Activated CD8-positive, alpha-beta memory T cell treated with anti-CD3 and anti-CD28 coated beads, Interleukin-2, amount 50 U/mL, for 4 hours (primary cell): ENCODE measurements around the gene SLTM.
"Not testable (repeated sequence)": the region's sequence is repeated elsewhere in the genome, so short reads cannot be mapped to it uniquely, and the experiment has no call there.

Experiments
- DNase-seq: peaks from one replicate; pipeline ENCODE4 v3.0.0-alpha.2; 2020

SLTM gene

DNA sequence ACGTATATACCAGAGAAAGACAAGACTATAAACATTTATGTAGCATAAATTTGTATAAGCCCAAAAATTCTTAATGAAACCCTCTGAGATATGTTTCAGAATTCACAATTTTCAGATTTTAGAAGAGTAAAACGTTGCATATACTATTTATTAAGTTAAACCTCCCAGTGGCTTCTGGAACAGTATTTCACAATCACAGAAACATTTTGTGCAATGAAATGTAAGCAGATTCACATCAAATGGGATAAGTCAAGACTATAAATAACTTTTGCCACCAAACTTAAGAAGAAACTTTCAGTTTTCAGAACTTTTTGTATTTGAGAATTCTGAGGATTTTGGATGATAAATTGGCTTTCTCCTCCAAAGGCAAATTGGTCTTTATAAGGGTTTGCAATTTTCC is 9.2 kb downstream of the SLTM start:
- no peak for DNase-seq

DNA sequence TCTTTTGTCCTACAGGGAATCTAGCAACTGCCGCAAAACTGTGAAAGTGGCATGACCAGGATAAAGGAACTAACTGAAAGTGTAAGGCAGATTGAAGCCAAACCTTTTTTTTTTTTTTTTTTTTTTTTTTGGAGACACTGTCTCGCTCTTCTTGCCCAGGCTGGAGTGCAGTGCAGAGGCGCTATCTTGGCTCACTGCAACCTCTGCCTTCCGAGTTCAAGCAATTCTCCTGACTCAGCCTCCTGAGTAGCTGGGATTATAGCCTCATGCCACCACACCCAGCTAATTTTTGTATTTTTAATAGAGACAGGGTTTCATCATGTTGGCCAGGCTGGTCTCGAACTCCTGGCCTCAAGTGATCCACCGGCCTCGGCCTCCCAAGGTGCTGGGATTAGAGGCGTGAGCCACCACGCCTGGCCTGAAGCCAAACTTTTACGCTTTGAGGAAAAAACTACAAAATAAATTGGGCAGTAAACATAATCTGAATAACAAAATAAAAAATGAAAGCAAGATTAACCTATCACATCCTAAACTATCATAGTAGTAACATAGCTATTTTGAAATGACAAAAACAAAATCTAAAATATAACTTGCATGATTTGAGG is 9.7 kb downstream of the SLTM start:
- DNase-seq = no peak

DNA sequence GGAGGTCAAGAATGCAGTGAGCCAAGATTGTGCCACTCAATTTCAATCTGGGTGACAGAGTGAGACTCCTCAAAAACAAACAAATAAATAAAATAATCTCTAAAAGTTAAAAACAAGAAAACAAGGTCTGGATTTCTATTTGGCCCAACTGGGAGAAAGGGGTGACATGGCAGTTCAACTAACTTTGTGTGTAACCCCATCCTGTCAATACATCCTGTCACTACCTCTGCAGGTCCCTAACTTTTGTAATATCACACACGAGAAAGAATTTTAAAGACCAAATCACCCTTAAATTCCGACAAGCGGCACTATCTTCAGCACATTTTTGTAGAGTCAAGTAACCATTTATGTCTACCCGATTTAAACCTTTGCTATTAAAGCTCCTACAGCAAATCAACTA is 10.2 kb downstream of the SLTM start:
- DNase-seq = no peak

DNA sequence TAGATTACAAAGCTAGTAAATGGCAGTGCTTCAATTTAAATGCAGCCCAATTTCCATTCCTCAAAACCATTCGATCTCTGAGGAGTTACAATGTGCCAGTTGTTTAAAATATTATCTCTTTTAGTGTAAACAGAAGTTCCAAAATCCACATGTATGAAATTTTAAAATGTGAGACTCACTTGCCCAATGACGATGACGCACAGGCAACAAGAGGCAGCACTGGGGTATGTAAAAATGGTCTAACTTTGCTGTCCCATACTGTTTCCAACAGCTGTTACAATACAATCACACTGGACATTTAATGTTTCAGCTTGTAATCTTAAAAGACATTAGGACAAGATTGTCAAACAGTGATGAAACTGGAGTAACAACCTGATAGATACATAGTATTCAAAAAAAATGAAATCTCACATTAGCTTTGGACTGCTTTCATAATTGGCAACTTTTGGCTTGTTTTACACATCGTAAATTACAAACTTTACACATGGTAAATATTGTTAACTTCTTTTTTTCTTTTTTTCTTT is 12.2 kb downstream of the SLTM start:
- DNase-seq = no peak

DNA sequence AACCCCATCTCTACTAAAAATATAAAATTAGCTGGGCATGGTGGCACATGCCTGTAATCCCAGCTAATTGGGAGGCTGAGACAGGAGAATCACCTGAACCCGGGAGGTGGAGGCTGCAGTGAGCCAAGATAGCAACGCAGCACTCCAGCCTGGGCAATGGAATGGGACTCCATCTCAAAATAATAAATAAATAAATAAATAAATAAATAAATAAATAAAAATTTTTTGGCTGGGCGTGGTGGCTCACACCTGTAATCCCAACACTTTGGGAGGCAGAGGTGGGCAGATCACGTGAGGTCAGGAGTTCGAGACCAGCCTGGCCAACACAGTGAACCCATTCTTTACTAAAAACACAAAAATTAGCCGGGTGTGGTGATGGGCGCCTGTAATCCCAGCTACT is 13.0 kb downstream of the SLTM start:
- not testable (repeated sequence) for DNase-seq

DNA sequence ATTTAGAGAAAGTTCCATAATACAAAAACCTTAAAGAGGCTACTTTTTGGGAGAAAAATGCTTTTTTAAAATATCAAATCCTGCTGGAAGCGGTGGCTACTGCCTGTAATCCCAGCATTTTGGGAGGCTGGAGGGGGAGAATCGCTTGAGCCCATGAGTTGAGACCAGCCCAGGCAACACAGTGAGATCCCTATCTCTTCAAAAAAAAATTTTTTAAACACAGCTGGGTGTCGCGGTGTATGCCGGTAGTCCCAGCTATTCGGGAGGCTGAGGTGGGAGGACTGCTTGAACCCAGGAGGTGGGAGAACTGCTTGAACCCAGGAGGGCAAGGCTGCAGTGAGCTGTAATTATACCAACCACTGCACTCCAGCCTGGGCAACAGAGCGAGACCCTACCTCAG is 14.2 kb downstream of the SLTM start:
- DNase-seq = no peak

DNA sequence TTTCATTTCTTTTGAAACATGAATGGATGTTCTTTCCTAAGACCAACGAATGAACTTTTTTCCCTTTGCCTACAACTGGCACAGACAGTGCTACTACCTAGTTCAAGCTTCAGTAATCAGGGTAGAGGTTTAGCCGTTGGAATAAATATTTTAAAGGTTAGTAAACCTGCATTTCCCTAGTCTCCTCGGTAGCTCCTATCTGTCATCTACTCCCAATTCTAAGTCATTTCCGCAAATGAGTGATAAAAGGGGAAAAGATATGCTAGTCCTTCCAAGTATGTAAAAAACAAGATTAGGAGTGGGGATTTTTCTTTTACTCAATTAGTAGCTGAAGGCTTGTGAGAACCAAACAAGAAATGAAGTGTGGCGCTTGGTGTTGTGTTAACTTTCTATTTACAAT is 15.2 kb downstream of the SLTM start:
- DNase-seq = no peak

DNA sequence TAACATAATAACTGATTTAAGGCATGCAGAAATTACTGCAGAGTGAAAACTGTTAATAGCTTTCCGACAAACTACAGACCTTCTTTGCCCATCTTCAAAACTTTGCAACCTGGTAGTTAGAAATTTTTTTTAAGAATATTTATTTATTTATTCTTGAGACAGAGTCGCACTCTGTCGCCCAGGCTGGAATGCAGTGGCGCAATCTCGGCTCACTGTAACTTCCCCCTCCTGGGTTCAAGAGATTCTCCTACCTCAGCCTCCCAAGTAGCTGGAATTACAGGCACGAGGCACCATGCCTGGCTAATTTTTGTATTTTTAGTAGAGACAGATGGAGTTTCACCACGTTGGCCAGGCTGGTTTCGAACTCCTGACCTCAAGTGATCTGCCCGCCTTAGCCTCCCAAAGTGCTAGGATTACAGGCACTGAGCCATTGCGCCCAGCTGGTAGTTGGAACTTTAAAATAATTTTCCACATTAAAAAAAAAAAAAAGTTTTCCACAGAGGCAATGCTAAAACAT is 15.8 kb downstream of the SLTM start:
- not testable (repeated sequence) for DNase-seq

DNA sequence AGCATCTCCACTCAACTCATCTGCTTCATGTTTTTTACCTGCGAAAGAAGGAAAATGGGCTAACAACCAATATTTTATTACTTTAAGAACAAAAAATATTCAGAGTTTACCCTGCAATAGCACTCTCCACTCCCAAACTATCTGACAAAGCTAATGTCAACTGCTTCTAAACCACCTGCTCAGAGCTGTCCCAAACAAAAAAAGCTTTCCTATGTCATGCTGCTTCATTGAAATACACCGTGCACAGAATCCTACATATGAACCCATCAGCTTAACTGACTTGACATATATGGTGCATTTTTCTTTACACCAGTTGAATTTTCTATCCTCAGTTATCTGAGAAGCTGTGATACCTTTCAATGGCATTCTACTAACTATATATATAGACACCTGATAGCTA is 16.5 kb downstream of the SLTM start:
- no peak for DNase-seq

DNA sequence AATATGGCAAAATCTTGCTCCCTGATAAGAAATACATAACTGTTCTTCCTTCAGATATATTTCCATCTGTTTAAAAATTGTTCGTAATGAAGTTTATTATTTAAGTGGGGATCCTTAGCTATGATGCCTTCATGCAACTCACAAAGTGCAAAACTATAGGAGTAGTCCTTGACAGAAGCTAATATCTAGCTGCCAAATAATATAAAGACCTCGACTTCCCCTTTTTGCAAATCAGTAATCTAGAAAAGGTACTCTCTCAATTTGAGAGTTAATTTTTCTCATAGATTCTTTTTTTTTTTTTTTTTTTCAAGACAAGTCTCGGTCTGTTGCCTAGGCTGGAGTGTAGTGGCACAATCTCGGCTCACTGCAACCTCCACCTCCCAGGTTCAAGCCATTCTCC is 23.0 kb downstream of the SLTM start:
- DNase-seq = no peak

DNA sequence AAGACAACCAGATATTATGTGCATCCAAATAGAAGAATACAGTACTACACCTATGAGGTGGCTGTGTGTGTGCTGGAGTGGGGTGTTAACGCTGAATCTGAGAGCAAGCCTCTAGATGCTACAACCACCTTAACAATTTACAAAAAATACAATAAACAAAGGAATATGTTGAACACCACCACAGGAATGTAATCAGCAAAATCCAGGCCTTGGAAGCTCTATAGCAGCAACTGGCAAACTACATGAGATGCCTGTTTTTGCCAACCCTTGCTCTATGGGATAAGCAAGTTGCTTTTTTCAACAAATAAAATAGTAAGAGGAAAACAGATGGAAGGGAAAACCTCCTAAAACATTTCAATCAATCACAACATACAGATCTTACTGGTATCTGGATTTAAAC is 23.9 kb downstream of the SLTM start:
- DNase-seq = no peak

DNA sequence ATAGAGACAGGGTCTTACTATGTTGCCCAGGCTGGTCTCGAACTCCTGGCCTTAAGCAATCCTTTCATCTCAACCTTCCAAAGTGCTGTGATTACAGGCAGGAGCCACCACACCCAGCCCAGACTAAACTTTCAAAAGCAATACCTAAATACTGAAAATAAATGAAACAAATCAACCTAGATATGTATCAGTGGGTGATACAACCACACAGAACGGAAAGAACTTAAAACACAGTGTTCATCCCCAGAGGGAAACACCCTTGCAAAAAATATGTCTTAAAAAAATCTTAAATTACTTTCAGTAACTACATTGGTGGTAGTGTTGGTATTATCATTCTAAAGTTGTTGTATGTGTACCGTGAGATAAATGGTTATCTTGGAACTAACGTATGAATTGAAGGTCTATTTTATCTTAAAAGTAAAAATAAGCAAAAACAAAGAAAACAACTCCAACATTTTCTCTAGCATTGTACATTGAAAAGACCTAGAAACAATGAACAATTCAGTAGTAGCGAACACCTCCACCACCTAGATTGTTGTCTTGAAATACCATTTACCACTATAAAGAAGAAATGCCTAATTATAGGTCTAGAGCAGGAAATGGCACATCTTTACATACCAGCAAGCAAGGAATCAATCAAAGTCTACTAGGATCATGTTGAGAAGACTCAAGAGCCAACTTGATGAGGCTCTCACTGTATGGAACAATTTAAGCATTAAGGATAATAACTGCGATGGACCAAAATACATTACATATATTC is 24.7 kb downstream of the SLTM start:
- no peak for DNase-seq

DNA sequence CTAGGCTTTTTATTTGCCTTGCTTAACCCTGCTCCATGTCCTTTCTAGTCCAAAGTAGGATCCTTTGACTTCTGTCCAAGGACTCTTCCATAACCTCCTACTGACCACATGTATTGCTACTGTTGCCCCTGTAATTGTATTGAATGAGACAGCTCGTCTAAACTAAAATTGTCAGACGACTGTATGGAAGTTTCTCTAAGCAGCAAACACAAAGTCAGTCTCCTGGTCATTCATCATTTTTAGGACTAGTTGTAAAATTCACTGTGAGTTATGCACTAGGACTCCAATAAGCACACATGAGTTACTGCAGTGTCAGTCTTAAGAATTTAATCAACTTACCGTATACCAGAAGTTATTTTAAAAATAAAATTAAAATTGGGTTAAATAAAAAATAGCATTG is 32.8 kb downstream of the SLTM start:
- DNase-seq = no peak

DNA sequence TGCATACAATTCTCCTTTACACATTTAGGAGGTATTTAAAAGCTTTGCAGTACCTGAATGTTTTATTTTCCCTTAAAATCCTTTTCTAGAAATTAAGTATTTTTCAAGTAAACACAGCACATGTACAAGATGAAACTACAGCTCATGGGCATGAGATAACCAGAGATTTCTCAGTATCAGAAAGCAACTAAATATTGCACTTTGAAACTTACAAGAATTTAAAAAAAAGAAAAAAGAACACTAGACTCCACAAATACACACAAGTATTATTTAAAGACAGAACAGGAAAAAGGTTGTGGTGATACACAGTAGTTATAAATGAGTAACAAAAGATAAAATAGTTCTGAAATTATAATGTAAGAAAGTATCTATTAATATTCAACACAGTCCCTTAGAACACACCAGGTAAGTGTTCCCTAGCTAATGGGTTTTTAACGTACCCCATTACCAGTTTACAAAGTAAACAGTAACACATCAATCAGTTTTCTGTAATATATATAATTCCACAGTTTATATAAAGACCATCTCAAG is 35.3 kb downstream of the SLTM start:
- no peak for DNase-seq

DNA sequence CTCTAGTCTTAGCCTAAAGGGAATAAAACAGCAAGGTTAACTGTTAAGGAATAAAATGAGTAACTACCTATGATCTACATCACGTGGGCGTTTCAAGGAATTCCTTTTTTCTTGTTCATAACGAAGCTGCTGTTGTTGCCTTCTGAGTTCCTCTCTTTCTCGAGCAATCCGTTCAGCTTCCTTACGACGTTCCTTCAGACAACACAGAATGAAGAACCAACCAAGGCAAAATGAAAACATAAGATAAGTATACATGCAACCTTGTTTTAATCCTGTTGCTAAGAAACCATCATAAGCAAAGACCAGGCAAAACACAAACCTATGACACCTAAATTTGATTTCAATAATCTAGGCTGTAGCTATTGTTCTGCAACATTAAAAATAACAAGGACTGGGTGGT is 44.1 kb downstream of the SLTM start:
- no peak for DNase-seq

DNA sequence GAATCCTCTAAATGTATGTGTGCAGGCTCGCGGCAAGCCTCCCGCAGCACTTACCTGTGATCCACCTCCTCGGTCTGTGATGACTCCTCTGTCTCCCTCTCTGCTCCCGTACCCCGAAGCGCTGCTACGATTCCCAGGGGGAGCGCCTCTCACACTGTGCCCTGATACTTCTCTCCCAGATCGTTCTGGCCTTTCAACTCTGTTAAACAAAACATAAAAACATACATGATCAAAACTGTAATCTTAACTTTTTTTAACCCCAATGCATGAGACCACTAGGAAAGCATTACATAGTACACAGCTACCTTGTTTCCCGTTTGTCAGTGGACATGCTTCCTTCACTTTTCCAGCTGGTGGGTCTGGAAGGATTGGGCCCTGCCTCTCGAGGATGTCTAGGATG is 46.6 kb downstream of the SLTM start:
- no peak for DNase-seq

DNA sequence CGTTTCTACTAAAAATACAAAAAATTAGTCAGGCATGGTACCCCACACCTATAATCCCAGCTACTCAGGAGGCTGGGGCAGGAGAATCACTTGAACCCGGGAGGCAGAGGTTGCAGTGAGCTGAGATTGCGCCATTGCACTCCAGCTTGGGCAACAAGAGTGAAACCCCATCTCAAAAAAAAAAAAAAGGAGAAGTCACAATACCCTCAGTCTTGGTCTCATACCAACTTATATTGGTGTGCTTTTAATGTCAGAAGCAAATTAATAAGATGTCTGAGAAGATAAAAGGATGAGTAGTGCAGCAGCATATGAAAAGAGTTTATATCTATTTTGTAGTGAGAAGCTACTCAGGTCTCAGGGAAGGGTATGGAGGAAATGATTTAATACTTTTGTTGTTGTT is 49.6 kb downstream of the SLTM start:
- DNase-seq = not testable (repeated sequence)

DNA sequence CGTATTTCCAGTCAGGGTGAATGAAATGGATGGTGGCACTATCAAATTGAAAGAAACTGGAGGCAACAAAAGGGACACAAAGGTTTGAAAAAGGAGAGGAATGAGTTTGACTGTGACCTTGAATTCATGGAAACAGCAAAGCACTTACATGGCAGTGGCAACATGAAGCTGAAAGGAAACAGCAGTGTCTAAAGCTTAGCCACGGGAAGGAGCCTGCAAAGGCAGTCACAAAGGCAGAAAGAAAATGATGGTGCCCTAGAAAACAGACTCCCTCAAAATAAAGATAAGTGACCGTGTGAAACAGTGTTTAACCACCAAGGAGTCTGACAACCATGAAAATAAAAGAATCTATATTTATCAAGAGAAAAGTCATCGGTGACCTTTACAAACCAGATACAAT is 51.2 kb downstream of the SLTM start:
- DNase-seq = no peak

DNA sequence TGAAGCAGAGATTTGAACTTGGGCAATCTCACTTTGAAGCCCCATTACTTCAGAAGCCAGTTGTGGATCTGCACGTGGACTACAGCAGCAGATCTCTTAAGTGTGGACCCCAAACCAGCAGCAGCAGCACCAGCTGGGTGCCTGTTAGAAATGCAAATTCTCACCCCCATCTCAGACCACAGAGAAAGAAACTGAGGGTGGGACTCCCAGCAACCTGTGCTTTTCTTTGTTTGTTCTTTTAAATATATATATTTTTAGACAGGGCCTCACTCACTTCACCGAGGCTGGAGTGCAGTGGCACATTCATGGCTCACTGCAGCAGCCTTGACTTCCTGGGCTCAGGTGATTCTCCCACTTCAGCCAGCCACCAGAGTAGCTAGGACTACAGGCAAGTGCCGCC is 53.2 kb downstream of the SLTM start:
- DNase-seq = no peak

DNA sequence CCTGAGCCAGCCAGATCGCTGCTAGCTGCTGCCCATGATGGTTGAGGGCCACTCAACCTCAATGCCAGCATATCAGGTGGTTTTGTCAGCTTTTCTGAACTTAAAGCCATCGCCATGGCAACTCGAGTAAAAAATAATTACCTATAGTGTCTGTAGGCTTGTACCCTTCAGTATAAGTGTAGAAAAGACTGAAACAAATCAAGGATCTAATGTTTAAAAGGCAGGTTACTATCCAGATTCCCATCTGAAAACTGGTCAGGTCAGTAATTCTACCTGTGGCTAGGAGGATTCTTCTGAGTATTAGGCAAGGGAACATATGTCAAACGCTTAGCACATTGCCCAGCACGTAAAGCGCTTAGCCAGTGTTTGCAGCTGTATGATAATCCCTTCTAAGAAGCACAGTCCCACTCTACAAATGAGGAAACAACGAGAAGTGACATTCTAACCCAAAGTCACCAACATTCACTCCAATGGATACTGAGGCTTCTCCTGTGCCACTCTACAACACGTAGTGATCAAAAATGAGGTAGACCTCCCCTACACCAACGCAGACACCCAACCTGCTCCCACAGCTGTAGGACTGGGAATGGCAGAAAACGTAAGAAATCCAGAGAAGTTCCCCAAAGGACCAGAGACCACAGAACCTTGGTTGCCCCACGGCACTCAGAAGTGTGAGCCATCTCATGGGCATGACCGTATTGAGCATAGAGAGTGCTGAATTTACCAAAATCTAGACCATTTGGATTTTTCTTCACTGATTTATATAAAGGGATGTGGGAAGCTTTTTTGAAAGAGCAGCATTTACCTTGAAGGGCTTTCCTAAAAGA is 55.3 kb downstream of the SLTM start:
- DNase-seq = no peak

DNA sequence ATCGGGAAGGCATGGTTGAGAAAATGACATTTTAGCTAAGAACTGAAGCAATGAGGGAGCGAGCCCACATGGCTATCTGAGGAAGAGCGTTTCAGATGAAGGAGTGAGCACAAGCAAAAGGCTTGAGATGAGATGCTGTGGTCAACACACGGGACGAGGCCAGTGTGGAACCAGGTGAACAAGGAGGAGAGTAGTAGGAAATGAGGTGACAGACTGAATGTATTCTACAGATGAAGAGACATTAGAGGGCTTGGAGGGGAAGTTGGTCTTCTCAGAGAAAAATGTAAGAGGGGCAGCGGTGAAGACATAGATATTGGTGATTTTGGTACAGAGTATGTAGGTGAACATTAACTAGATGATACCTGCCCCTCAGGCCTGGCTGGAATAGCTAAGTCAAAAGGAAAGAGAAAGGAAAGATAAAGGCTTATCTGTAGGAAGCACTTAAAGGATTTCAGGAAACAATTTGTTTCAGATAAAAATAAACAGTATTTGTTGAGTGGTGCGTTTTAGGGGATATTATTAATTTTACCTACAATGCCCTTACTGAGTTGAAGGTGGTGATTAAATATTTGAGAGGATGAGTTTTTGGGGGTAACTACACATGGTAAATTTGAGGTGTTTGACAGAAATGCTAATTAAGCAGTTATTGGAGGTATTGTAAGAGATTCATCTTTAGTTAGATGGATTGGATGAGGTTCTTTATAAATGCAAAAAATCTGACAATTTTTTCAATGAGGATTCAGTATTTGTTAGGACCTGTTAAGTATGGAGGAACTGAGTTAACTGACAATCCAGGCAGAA is 57.0 kb downstream of the SLTM start:
- no peak for DNase-seq

DNA sequence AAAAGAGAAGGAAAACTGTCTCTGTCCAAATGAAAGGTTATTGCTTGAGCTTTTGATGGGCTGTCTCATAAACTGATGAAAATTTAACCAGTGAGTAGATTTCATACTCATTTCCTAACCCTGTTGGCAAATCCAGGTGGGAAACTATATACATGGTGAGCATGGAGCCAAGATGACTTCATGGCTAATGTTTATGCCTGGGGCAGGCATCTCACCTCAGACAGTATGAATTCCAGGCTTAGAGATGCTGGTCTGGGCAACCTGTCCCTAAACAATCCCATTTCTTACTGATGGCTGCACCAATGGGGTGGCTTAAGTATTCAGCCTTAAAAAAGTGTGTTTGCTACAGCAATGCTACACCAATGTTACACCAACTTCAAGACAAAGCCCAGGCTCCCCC is 58.1 kb downstream of the SLTM start:
- DNase-seq = no peak

DNA sequence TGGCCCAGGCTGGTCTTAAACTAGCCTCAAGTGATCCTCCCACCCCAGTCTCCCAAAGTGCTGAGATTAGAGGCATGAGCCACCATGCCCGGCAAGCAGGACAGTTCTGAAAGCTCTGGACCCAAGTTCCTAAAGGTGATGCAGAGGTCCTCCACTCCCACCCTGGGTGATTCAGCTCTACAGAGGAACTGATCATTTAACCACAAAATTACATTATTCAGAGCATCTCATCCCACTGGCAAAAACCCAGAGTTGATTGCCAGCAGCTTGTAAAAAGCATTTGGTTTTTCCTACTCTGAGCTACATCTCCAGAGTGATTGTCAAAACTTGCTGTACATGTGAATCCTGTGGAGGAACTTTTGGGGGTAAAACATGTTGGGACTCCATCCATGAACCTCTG is 60.2 kb downstream of the SLTM start:
- no peak for DNase-seq
